Measurements from ENCODE around the gene VANGL2.
"Not testable (repeated sequence)": the region's sequence is repeated elsewhere in the genome, so short reads cannot be mapped to it uniquely, and the experiment has no call there.

Gene VANGL2

DNA sequence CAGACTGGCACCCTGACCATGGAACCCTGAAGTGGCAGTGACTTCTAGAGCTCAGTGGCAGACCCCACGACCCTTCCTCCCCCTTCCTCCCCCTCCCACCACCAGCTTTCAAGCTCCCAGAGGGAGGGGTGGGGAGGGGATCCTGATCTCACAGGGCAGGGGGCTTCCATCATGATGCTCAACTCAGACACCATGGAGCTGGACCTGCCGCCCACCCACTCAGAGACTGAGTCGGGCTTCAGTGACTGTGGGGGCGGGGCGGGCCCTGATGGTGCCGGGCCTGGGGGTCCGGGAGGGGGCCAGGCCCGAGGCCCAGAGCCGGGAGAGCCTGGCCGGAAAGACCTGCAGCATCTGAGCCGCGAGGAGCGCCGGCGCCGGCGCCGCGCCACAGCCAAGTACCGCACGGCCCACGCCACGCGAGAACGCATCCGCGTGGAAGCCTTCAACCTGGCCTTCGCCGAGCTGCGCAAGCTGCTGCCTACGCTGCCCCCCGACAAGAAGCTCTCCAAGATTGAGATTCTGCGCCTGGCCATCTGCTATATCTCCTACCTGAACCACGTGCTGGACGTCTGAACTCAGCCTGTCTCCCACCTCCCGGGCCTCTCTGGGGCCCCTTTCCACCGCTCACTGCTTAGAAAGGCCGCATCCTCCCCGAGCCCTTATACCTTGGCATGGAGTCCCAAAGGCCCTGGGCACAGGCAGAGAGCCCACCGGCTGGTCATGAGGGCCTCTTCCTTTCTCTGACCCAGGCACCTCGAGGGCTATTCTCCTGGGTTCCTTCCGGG, 29.6 kb upstream of the VANGL2 start:
- no peak for FAIRE-seq
- no peak for DNase-seq (ENCODE audit: low spot score)

DNA sequence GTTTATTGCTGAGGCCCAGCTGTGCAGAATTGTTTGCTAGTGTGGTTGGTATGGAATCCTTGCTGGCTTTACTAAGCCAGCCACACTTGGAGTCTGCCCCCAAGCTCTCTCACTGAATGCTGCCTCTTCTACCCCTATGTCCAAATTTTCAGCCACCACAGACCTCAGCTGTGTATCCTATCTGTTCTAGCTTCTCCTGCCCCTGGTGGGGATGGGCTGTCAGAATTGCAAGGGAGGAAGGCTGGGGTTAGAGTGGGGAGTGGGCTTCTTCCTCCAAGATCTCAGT, 29.1 kb upstream of the VANGL2 start:
- FAIRE-seq (no peak), DNase-seq (ENCODE audit: low spot score) (no peak)

DNA sequence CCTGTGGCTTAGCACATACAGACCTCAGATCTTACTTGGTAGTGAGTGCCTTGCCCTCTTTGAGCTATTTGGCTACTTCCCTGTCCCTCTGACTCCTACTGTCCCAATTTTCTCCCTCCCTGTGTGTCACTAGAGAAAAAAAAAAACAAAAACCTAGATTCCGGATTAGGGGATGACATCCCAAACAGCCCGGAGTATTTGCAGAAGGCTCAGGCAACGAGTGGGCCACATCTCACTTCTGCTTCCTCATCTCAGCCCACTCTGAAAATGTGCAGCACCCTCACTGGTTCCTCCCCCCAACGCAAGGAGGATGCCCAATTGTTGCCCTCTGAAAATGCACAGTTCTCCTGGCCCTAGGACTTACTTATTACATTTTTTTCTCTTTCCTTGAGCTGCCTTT, 28.6 kb upstream of the VANGL2 start:
- FAIRE-seq, result no peak
- DNase-seq (ENCODE audit: low spot score), result no peak

DNA sequence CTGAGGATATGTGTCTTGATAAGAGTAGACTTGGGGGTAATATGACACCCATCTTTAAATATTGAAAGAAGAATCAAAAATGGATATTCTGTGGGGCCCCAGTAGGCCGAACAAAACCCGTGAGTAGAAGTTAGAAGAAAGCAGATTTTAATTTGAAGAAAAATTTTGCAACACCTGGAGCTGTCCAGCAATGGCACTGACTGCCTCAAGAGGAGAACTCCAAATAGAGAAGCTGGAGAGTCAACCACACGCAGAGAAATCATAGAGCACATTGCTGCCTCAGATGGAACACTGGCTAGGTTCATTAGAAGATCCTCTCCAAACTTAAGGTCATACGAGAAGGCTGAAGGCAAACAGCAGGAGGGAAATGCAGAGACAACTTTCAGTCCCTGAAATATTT, 26.7 kb upstream of the VANGL2 start:
- FAIRE-seq (no peak), DNase-seq (ENCODE audit: low spot score) (no peak)

DNA sequence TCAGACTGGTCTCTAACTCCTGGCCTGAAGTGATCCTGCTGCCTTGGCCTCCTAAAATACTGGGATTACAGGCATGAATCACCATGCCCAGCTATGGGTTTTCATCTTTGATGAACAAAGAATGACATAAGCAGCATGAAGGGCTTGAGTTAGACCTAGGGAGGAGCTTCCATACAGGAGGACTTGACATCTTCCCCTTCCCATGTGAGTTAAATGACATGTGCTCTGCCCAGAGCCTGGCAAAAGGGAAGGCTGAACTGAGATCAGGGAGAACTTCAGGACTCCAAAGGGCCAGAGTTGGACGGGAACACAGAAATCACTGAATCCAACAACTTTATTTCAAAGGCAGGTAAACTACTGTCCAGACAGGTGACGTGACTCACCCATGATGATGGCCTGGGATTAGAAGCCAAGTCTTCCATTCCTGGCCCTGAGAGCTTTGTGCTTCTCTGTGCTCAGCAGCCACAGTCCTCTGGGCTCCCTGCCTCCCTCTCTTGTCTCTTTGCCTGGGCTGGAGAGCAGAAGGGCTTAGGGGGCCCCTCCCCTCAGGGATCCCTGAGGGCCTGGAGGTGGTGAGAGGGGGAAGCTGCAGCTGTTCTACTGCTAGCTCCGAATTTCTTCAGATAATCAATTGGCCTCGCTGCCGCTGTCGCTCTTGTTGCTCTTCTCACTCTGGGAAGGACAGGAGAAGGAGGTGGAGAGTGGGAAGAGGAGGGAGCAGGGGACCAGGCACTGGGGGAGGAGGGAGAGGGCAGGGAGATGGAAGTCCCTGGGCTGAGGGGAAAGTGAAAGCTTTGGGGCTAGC, 25.9 kb upstream of the VANGL2 start:
- FAIRE-seq, result no peak
- DNase-seq (ENCODE audit: low spot score), result no peak

DNA sequence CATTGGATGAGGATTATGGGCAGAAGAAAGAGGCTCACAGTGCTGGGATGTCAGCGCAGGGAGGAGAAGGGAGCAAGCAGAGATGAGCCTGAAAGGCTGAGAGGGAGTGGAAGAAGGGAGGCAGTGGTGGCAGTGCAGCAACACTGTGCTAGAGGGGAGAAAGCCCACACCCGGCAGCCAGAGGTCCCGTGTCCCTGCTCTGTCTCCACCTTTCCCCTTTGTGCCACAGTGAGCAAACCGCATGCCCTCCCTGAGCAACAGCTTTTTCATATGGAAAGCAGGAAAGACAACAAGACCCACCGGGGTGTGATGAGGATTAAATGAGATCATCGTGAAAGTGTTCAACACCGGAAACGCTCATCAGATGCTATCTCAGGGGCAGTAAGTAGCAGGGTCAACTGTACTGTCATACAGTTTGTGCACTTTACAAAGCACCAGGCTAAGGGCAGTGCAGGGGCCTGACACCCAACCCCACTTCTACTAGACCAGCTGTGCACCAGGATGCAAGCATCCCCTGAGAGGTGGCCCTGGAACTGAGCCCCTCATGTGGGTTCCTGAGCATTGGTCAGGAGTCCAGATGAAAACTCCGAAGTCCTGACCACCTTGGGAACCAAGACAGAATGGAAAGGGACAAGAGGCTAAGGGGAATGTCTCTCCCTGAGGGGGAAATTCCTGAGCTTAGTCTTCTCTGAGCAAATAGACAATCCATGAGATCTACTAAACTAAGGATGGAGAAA, 24.4 kb upstream of the VANGL2 start:
- FAIRE-seq, result no peak
- DNase-seq (ENCODE audit: low spot score), result peak; percentile 42

DNA sequence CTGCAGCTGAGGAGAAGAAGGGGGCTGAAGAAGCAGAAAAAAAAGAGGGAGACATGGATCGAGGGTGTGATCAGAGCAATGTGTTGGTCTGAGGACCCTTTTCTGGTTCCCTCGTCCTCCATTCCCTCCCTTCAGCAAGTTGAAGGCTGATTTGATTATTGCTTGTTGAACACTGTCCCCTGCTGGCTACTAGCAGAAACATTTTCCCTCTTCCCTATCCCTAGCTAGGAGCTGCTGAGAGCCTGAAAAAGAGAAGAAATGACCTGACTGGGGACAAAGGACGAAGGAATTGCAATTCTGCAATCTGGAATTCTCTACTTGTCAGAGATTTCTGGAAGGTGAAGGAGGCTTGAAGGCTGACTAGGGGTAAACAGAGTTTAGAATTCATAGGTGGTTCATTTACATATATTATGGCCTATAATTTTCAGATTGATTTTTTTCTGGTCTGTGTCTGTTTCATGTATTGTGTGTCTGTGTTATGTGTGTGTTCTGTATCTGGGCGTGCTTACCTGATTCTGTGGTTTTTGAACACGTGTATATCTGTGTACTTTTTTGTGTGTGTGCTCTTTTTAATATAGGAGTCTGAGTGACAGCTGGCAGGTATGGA, 23.7 kb upstream of the VANGL2 start:
- FAIRE-seq (no peak), DNase-seq (ENCODE audit: low spot score) (peak; percentile 48)

DNA sequence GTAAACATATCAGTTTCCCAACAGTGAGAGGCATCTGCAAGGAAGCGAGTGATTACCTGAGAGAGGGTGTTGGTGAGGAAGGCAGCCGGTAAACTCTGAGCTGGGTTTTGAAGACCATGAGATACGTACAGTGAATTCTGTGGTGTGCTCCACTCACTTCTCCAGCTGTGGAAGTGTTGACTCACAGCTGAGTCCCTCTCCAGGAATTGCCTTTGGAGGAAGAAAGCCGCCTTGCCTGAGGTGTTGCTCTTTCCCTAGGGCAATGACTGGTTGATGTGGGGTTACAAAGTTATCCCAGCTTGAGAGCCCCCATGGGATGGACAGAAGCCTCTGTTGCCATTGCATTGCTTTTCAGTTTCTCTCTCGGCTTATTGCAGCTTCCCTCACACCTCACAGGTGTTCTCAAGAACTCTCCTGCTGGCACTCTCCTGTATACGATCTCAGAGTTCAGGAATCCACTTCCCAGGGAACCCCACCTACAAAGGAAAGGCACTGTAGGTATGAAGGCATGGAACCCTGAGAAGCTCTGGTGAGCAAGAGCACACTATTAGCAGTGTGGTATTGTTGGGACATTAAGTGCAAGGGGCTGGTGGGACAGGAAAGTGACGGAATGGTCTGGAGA, 22.7 kb upstream of the VANGL2 start:
- DNase-seq (ENCODE audit: low spot score) (no peak), FAIRE-seq (no peak)

DNA sequence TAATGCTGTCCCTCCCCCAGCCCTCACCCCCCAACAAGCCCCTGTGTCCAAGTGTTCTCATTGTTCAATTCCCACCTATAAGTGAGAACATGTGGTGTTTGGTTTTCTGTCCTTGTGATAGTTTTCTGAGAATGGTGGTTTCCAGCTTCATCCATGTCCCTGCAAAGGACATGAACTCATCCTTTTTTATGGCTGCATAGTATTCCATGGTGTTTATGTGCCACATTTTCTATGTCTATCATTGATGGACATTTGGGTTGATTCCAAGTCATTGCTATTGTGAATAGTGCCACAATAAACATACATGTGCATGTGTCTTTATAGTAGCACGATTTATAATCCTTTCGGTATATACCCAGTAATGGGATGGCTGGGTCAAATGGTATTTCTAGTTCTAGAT, 15.6 kb upstream of the VANGL2 start:
- not testable (repeated sequence) for DNase-seq (ENCODE audit: low spot score); FAIRE-seq

DNA sequence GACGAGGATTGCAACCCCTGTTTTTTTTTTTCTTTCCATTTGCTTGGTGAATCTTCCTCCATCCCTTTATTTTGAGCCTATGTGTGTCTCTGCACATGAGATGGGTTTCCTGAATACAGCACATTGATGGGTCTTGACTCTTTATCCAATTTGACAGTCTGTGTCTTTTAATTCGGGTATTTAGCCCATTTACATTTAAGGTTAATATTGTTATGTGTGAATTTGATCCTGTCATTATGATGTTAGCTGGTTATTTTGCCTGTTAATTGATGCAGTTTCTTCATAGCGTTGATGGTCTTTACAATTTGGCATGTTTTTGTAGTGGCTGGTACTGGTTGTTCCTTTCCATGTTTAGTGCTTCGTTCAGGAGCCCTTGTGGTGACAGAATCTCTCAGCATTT, 12.0 kb upstream of the VANGL2 start:
- not testable (repeated sequence) for FAIRE-seq; DNase-seq (ENCODE audit: low spot score)

DNA sequence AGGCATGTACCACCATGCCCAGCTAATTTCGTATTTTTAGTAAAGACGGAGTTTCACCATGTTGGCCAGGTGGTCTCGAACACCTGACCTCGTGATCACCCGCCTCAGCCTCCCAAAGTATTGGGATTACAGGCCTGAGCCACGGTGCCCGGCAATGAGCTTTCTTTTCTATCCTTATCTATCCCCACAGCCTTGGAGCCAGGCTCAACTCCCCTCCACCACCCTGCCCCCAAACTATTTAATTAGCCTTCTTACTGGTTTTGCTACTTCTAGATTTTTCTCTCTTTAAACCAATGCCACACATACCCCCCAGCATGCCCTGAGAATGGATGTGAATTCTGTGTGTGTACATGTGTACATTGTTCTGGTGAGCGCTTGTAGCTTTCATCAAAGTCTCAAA, 5.7 kb upstream of the VANGL2 start:
- DNase-seq (ENCODE audit: low spot score), result no peak
- no peak for FAIRE-seq

DNA sequence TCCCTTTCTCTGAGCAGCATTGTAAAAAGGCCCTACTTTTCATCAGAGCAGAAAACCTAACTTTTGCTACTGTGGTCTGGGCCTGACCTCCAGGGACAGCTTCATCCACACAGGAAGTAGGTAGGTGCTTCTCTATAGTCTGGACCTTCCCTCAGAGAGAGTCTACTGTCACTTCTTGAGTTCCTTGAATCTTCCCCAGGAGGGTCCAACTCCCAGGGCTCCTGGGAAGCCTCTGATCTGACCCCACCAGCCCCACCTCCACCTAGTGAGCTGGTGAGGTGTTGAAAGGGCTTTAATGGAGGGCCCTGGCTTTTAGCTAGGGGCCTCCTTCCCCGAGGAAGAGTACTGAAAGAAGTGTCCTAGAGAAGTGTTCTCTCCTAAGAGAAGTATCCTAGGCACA, 2.7 kb upstream of the VANGL2 start:
- DNase-seq (ENCODE audit: low spot score) (no peak), FAIRE-seq (no peak)

DNA sequence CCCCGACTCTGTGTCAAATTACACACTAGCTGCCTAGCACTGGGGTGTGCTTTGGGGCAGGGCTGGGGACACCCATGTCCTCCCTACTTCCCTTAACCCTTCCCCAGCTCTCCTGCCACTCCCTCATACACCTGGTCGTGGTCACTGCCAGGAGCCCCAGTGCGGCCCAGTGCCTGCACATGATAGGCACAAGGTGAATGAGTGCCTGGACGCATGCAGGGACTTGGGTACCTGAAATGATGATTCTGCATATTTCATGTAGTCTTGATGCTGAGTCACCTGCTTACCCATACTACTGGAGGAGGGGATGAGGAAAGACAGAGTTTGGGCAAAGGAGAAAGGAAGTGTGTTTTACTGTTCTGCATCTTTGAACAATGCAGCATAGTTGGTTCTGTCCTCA, 1.5 kb upstream of the VANGL2 start:
- FAIRE-seq, result no peak
- no peak for DNase-seq (ENCODE audit: low spot score)

DNA sequence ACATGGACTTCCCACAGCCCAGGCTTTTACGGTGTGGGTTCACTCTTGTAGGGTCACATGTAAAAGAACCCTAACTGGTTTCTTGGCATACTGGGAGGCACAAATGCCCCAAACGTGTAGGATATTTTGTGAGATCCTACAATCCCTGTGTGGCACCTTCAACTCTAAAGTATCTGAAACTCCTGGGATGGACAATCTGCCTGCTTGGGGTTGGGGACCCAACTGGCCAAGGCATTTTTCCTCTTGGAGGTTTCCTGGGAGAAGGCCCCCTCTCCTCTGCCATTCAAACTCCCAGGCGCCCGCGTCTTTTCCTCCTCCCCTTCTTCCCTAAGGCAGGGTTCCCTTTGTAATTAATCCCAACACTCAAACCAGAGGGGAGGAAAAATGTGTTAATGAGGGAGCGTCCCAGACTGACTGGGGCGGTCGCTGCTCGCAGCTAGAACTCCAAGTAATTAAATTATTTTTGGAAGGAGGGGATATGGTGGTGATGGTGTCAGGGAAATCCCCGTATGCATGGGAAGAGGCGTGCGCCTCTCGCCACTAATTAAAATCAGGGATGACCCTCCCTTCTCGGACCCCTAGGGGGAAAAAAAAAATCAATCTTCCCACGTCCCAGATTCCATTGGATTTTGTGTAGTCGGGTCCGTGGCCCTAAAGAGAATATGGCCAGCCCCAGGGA, 681 bp upstream of the VANGL2 start:
- FAIRE-seq (no peak), DNase-seq (ENCODE audit: low spot score) (no peak)

DNA sequence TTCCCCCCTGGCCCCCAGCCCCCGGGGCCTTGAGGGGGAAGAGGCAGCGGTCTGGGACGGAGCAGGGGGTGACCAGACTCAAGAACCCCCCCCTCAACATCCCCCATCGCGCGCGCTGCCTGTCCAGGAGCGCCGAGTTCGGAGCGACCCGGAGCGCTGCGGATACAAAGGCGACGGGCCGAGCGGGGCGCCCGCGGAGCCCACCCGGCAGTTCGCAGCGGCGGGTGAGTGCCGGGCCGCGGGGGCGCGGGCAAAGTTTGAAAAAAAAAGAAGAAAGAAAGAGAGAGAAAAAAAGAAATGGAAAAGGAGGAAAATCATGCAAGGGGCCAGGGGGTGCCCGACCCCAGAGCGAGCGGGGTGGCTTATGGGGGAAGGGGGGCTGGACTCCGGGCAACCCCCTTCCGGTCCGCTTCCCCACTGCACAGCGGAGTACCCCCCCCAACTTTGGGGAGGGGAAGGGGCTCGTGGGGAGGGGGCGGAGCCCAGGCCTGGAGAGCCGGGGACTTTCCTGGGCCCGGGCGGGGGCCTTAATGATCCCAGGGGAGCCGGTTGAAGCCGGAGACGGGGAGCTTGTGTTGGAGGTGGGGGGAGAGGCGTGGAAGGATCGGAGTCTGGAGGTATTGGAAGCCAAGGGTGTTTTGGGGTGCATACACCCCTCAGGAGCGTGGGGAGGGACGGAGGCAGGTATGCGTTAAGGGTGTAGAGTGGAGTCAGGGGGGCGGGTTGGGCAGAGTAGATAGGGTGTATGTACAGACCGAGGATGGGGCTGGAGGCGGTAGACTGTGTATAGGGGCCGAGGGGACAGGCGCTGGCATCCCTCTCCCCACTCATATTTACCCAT, 502 bp downstream of the VANGL2 start:
- DNase-seq (ENCODE audit: low spot score) (no peak), FAIRE-seq (no peak)

DNA sequence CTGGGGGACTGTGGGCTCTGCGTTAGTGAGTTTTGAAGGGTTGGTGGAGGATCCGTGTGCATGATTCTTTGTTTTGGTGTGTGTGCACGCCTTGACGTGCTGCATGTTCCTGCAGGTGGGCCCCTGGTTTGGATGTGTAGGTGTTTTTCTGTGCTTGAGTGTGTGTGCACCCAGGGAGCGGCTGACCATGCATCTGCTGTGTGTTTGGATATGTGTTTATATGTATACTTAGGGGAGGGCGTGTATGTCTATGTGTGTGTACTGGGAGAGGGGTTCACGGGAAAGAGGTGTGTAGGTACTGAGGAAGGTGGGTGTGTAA, 1.1 kb downstream of the VANGL2 start:
- FAIRE-seq (no peak), DNase-seq (ENCODE audit: low spot score) (no peak)

DNA sequence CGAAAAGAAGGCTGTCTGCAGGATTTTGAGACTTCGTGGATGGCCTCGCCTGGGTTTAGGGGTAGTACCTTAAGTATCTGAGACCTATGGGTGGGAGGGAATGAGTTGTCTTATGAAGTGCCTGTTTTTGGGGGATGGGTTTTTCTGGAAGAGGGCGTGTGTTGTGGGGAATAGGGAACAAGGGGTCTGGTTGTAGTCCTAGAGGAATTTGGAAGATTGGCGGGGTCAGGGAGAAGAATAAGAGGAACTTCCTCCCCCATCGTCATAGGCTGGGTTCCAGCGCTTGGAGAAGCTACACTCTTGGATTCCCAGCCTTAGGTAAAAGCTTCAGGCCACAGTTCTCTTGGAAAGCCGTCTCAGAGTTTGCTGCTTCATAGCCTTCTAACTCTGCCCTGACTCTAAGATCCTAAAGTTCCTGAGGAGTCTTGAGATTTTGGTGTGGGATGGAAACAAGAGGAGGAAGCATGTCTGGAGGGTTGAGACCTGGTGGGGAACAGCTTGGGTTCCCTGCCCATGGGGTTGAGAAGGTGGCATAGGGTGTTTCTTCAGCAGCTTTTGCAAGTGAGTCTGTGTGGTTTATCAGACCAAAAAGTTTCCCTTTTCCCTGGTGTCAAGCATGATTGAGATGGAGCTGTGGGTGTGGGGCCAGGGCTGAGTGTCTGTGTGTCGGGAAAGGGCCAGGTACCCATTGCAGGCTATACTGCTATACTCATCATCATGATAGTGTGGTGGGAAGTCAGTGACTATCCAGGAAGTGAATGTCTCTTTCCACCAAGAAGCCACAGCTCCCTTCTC, 1.8 kb downstream of the VANGL2 start:
- FAIRE-seq (no peak), DNase-seq (ENCODE audit: low spot score) (no peak)

DNA sequence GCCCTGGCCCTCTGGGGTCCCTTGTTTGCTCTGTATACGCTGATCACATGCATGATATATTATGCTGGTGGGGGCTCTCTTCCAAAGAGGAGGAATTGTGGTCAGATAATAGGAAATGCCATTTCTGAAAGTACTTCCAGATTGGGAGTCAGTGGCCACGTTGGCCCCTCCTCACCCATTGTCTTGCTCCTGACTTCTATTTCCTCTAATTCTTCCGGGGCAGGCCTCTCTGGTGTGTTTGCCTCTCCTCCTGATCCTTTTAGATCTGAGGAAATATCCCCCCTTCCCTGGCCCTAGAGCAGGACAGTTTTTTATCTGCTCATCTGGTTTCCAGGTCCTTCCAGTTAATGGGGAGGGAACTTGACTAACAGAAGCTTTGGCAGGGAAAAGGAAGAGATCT, 2.9 kb downstream of the VANGL2 start:
- no peak for DNase-seq (ENCODE audit: low spot score)
- FAIRE-seq, result no peak

DNA sequence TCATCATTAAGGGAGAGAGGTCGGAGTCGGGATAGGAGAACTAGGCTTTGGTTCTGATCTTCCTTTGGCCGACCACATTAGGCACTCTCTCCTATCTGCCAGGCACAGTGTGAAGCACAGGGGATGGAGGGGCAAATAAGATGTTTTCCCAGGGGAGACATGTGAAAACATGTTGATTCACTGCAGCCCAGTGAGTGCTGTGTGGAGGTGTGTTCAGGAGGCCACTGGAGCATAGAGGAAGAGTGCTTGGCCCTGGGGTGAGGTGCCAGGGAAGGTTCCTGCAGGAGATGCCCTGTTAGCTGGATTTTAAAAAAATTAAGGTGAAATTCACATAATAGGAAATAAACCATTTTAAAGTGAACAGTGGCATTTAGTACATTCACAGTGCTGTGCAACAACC, 3.7 kb downstream of the VANGL2 start:
- FAIRE-seq (no peak), DNase-seq (ENCODE audit: low spot score) (no peak)

Measured in RCC 7860 (cell line).